ENCODE results near the gene PRKCH.

PRKCH gene

DNA sequence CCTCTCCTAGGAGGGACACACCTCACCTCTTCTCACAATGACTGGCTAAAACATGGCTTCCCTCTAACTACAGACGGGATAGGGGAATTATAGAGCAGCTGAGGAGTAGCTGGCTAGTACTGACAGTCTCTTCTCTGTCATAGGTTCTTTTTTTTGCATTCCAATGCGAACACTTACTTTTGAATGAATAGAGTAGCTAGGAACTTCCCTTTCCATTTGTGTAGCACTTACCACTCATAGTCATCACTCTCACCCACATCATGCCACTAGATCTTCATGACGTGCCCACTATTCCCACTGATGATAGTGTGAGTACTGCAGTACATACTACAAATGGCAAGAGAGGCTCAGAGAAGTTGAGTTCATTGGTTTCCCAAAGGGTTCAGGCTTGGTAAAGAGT lies 230.0 kb downstream of the PRKCH start:
- H3K27ac ChIP-seq: no peak overlapping the region
- H3K4me3 ChIP-seq: no peak overlapping the region
- TF ChIP-seq, protein P1, sequence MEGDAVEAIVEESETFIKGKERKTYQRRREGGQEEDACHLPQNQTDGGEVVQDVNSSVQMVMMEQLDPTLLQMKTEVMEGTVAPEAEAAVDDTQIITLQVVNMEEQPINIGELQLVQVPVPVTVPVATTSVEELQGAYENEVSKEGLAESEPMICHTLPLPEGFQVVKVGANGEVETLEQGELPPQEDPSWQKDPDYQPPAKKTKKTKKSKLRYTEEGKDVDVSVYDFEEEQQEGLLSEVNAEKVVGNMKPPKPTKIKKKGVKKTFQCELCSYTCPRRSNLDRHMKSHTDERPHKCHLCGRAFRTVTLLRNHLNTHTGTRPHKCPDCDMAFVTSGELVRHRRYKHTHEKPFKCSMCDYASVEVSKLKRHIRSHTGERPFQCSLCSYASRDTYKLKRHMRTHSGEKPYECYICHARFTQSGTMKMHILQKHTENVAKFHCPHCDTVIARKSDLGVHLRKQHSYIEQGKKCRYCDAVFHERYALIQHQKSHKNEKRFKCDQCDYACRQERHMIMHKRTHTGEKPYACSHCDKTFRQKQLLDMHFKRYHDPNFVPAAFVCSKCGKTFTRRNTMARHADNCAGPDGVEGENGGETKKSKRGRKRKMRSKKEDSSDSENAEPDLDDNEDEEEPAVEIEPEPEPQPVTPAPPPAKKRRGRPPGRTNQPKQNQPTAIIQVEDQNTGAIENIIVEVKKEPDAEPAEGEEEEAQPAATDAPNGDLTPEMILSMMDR (IDR thresholded peaks at IDR 0.05): no peak
- no peaks in the 10 kb centered on the region for H3K9me3 ChIP-seq
- no peaks in the 10 kb centered on the region for H3K36me3 ChIP-seq
- no peaks in the 10 kb centered on the region for H3K27me3 ChIP-seq
- no peak for DNase-seq
- H3K4me1 ChIP-seq: peaks cover 0 to 27% (median 24%) of the 10 kb centered on the region in 4 donors
- intact Hi-C loops (cut with DNase I; ENCODE audit: low total_unique reads): no loop called here

DNA sequence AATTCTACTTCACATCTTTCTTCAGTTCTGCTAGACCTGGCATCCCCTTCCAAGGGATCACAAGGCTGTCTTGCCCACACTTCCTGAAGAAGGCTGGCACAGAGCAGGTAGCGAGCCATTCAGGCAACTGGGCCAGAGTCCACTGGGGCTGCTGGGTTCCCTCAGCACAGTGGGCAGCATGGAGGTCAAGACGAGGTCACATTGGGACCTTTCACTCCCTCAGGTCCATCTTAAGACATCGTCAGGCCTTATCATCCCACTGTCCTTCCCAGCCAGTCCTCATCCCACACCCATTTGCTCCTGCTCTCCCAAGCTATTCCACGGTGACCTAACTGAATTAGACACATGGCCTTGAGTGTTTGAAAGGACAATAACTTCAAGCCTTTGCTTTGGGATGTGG lies 230.9 kb downstream of the PRKCH start:
- TF ChIP-seq, protein P1 (IDR thresholded peaks at IDR 0.05): no peak
- H3K4me3 ChIP-seq: no peak overlapping the region
- H3K9me3 ChIP-seq: no peaks in the 10 kb centered on the region
- no peak for DNase-seq
- intact Hi-C loops (cut with DNase I; ENCODE audit: low total_unique reads): no loop called here
- peak overlapping the region in 1 of 2 donors; percentile 10 for H3K27ac ChIP-seq
- H3K27me3 ChIP-seq: no peaks in the 10 kb centered on the region
- H3K36me3 ChIP-seq: no peaks in the 10 kb centered on the region
- peaks cover 0 to 19% (median 17%) of the 10 kb centered on the region in 4 donors for H3K4me1 ChIP-seq

DNA sequence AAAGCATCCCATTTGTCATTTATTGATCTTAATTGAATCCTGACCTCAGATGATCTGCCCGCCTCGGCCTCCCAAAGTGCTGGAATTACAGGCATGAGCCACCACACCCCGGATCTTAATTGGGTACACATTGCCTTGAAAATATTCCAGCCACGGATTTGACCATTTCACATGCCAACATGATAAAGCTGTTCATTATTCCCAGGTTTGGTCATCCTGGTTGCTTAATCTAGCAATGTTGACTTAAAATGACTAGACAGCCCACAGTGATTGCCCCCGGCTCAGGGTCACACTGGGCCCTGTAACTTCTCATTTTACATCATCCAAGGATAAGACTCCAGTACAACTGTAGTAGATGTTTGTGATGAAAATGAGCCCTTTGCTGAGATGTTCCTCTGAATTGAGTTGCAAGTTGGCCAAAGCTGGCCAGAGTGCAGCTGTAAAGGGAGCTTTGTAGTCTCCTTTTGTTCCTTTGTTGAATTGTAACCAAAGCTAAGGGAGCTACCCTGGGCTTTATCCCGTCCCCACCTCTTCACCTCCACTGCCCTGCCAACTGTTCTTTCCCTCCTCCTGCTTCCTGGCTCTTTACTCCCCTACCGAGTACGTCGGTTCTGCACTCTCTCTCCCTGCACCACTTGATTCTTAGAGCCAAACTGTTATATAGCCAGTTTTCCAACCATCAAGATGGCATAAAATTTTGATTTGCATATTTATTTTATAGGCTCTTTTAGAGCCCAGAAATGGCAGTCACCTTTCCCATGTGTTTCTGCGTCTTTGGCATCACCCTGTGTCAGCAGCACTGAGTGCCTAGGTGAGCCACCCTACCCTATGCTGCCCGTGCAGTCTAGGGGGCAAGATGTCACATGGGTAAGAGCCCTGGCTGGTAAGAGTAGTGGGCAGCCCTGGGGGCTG lies 232.6 kb downstream of the PRKCH start:
- H3K27ac ChIP-seq: no peak overlapping the region
- no peak overlapping the region for H3K4me3 ChIP-seq
- H3K36me3 ChIP-seq: no peaks in the 10 kb centered on the region
- peaks cover 0 to 7% (median 6%) of the 10 kb centered on the region in 4 donors for H3K4me1 ChIP-seq
- no peaks in the 10 kb centered on the region for H3K27me3 ChIP-seq
- DNase-seq: peak in 1 of 2 donors; percentile 53
- TF ChIP-seq, protein P1 (IDR thresholded peaks at IDR 0.05): no peak
- H3K9me3 ChIP-seq: no peaks in the 10 kb centered on the region
- intact Hi-C loops (cut with DNase I; ENCODE audit: low total_unique reads): no loop called here

DNA sequence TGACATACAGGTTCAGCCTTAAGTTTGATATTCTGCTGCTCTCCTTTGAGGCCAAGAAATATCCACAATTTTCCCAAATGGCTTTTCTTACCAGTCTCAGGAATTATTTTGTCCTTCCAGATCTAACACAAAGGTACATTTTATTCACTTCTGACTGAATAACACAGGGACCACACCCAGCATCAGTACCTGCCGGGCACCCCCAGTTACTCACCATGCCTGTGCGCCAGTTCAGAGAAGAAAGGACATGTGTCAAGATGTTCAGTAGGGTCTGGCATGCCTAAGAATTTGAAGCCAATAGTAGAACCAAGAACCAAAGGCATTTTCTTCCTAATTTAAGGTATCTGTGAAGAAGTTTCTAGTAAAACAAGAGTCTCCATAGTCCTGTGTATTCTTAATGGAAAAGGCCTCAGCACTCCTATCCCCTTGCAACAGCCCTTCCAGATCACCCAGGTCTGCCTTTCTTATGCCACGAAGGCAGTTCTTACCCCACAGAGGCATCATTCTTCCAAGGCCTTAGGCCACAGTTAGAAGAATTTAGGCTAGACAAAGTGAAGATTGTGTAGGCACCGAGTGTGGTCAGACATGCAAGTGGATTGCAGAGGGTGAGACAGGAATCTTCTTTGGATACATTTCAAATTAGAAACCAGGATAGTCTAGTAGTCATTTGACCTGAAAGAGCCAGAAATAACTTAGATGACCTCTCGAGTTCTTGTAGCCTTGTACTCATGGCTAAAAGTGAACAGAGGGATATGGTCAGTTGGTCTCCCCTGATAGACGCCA lies 233.9 kb downstream of the PRKCH start:
- H3K9me3 ChIP-seq: no peaks in the 10 kb centered on the region
- H3K27ac ChIP-seq: no peak overlapping the region
- H3K36me3 ChIP-seq: no peaks in the 10 kb centered on the region
- TF ChIP-seq, protein P1 (IDR thresholded peaks at IDR 0.05): no peak
- no peak for DNase-seq
- peaks cover 0 to 7% (median 6%) of the 10 kb centered on the region in 4 donors for H3K4me1 ChIP-seq
- intact Hi-C loops (cut with DNase I; ENCODE audit: low total_unique reads): no loop called here
- no peak overlapping the region for H3K4me3 ChIP-seq
- H3K27me3 ChIP-seq: no peaks in the 10 kb centered on the region

DNA sequence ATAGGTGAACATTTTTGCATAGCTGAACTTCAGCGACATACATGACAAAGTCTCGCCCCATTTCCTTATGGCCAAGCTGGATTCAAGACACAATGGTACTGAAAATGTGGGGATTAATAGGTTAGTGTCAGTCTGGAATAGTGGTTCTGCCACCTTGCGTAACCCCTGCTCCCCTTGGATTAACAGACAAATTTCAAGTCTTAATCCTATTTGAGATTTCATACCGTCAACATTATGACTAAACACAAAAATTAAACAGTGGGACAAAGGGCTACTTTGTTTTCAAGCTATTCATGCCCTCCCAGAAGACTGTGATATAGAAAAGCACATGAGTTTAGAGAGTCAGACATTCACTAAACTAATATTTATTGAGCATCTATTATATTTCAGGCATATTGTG lies 235.1 kb downstream of the PRKCH start:
- H3K36me3 ChIP-seq: no peaks in the 10 kb centered on the region
- TF ChIP-seq, protein P1 (IDR thresholded peaks at IDR 0.05): no peak
- H3K27me3 ChIP-seq: no peaks in the 10 kb centered on the region
- no peak overlapping the region for H3K27ac ChIP-seq
- intact Hi-C loops (cut with DNase I; ENCODE audit: low total_unique reads): no loop called here
- no peak for DNase-seq
- H3K4me3 ChIP-seq: no peak overlapping the region
- no peaks in the 10 kb centered on the region for H3K9me3 ChIP-seq
- peaks cover 0 to 14% (median 12%) of the 10 kb centered on the region in 4 donors for H3K4me1 ChIP-seq

All from tibial artery (tissue), 4 donors.